GM12878 (cell line): Measurements from ENCODE around the gene RAD51B. TPM values are rescaled to one million over a fixed set of nuclear protein-coding genes. Genes with fewer than 3 reads are reported as not detected.

Experiments used
- ATAC-seq: fragments of 200-7000 bp; cut with Tn5 transposase; 3 replicates; pipeline ENCODE4 v1.9.1; 2020; ENCODE audit warnings: mild to moderate bottlenecking, moderate library complexity
- BruUV-seq: library from RNA; stranded (reverse); fragments of 400-500 nt; replicated peaks from 2 replicates; lab custom pipeline; 2021; lab: Mats Ljungman, UMichigan
- CTCF ChIA-PET: fragments of 300-600 bp; sonication (Branson Sonifier 250); formaldehyde crosslinking; extraction: SDS; loops from one replicate; lab custom pipeline; 2021; ENCODE audit warnings: inconsistent platforms; lab: Yijun Ruan, JAX
- POLR2A ChIA-PET: fragments of 350-600 bp; formaldehyde crosslinking; extraction: SDS; loops from one replicate; lab custom pipeline; 2021; ENCODE audit warnings: inconsistent platforms; lab: Charles Lee
- RAD21 ChIA-PET: fragments of 300-600 bp; sonication (Branson Sonifier 250); formaldehyde crosslinking; loops from one replicate; lab custom pipeline; 2023; ENCODE audit warnings: antibody characterized with exemption; ENCODE audit not compliant: unreplicated experiment; lab: Charles Lee
- SMC1A ChIA-PET: fragments of 300-600 bp; sonication (Branson Sonifier 250); formaldehyde crosslinking; loops from one replicate; lab custom pipeline; 2023; ENCODE audit not compliant: unreplicated experiment, uncharacterized antibody; lab: Charles Lee
- DNase-seq: peaks from one replicate; pipeline ENCODE4 v3.0.0-alpha.2; 2011; ENCODE audit warnings: low read depth, low spot score
- FAIRE-seq: peaks from 3 replicates; lab custom pipeline; 2011; peaks lifted over from hg19 to GRCh38; lab: Jason Lieb, UNC
- H2AFZ ChIP-seq: 2 replicates; pipeline ENCODE4 v1.6.0; 2011; ENCODE audit warnings: low read depth, low read length, control low read depth; ENCODE audit not compliant: control insufficient read depth
- H3K27ac ChIP-seq: 2 replicates; pipeline ENCODE4 v1.5.1; 2011; ENCODE audit warnings: control low read depth; ENCODE audit not compliant: control insufficient read depth, insufficient read depth
- H3K27me3 ChIP-seq, 2 experiments: replicated peaks in 1 of 2; 2 replicates each; pipeline versions ENCODE4 v1.6.0 to v1.6.1; 2011; ENCODE audit warnings: low read length in 1 of 2; ENCODE audit not compliant: control insufficient read depth in 2 of 2, insufficient read depth in 2 of 2
- H3K36me3 ChIP-seq, 2 experiments: 2 replicates each; pipeline ENCODE4 v1.5.1; 2011; ENCODE audit warnings: low read length in 1 of 2; ENCODE audit not compliant: control insufficient read depth in 2 of 2, insufficient read depth in 2 of 2
- H3K4me1 ChIP-seq: 2 replicates; pipeline ENCODE4 v1.6.1; 2011; ENCODE audit warnings: mild to moderate bottlenecking, low read length, moderate library complexity, mixed read lengths; ENCODE audit not compliant: control insufficient read depth, insufficient read depth
- H3K4me2 ChIP-seq: 2 replicates; pipeline ENCODE4 v1.6.0; 2011; ENCODE audit warnings: control low read depth; ENCODE audit not compliant: control insufficient read depth, insufficient read depth
- H3K4me3 ChIP-seq: fragments of 200-600 bp; sonication (generic); 2 replicates; pipeline ENCODE4 v1.5.1; 2016
- H3K79me2 ChIP-seq: 2 replicates; pipeline ENCODE4 v1.6.0; 2011; ENCODE audit warnings: low read length; ENCODE audit not compliant: control insufficient read depth, insufficient read depth
- H3K9ac ChIP-seq: 2 replicates; pipeline ENCODE4 v1.8.0; 2011; ENCODE audit warnings: low read length, control low read depth, mixed read lengths; ENCODE audit not compliant: control insufficient read depth, insufficient read depth
- H3K9me3 ChIP-seq: replicated peaks from 3 replicates; pipeline ENCODE4 v1.5.1; 2011; ENCODE audit warnings: mild to moderate bottlenecking, low read length; ENCODE audit not compliant: control insufficient read depth, insufficient read depth
- H4K20me1 ChIP-seq: 2 replicates; pipeline ENCODE4 v1.6.0; 2011; ENCODE audit not compliant: control insufficient read depth, insufficient read depth
- IKZF2 ChIP-seq, 2 experiments: fragments of 450-650 bp; IDR thresholded peaks; 2 replicates each; pipeline ENCODE4 v1.6.1; 2017; ENCODE audit warnings: mild to moderate bottlenecking in 2 of 2, moderate library complexity in 2 of 2
- MYC ChIP-seq: IDR thresholded peaks from 2 replicates; pipeline ENCODE4 v1.6.1; 2011; ENCODE audit warnings: mild to moderate bottlenecking, low read length, moderate library complexity, inconsistent platforms; ENCODE audit not compliant: insufficient read depth, insufficient replicate concordance, insufficient read length, severe bottlenecking
- RUNX3 ChIP-seq: IDR thresholded peaks from 2 replicates; pipeline ENCODE4 v1.6.1; 2012; ENCODE audit warnings: low read length, inconsistent platforms
- SIX5 ChIP-seq: IDR thresholded peaks from 2 replicates; pipeline ENCODE4 v1.6.1; 2011; ENCODE audit warnings: mild to moderate bottlenecking, low read depth, low read length, moderate library complexity; ENCODE audit not compliant: severe bottlenecking
- TBL1XR1 ChIP-seq: IDR thresholded peaks from 2 replicates; pipeline ENCODE4 v1.6.1; 2012; ENCODE audit warnings: low read depth, low read length, improper control_type of control experiment
- ZBTB40 ChIP-seq: fragments of 450-650 bp; IDR thresholded peaks from 2 replicates; pipeline ENCODE4 v1.6.1; 2016; ENCODE audit warnings: mild to moderate bottlenecking, moderate library complexity, borderline replicate concordance
- ZNF687 ChIP-seq: fragments of 450-650 bp; IDR thresholded peaks from 2 replicates; pipeline ENCODE4 v1.6.1; 2017; ENCODE audit warnings: mild to moderate bottlenecking, moderate library complexity
- WGBS: methylation state at CpG from one replicate; pipeline ENCODE4 v1.1.6; 2016; ENCODE audit warnings: low lambda C conversion rate; ENCODE audit not compliant: insufficient replicate concordance, insufficient coverage; ENCODE audit errors: missing lambda C conversion rate; 5-methylcytosine and 5-hydroxymethylcytosine counted together
- in situ Hi-C: fragments of 300-500 bp; cut with MboI; formaldehyde crosslinking; loops from 9 replicates; pipeline ENCODE4 v1.14.3; 2018; ENCODE audit warnings: mixed read lengths
- intact Hi-C: fragments of 100-400 bp; cut with micrococcal nuclease; formaldehyde crosslinking; loops from one replicate; pipeline ENCODE4 v1.14.2; 2022; ENCODE audit not compliant: unreplicated experiment
- polyA plus RNA-seq, 11 experiments: library from polyadenylated mRNA; depleted of rRNA in 4 of 11; unstranded in 6 of 11; stranded (reverse) in 5 of 11; fragments of >200 nt; fragmentation: Nextera tagmentation in 4 of 11; fragmentation: Illumina TruSeq in 1 of 11; extraction: Ambion mirVana in 4 of 11; extraction: Trizol in 1 of 11; gene quantifications; 1 replicate in 1 of 11; 2 replicates in 10 of 11; pipeline versions ENCODE4 v1.2.1 to v1.2.3, GENCODE V29; 2011 to 2016; ENCODE audit warnings: inconsistent platforms in 2 of 11, missing spikeins in 2 of 11, low read depth in 1 of 11
- total RNA-seq, 4 experiments: library from RNA; depleted of rRNA in 3 of 4; stranded (reverse); fragments of >200 nt in 3 of 4; fragmentation: Illumina TruSeq in 1 of 4; extraction: Trizol in 1 of 4; gene quantifications; 2 replicates each; pipeline versions ENCODE4 v1.2.1 to v1.2.3, GENCODE V29; 2013 to 2021

Gene RAD51B
- total and polyA plus RNA-seq, 10 of the 15 experiments (the other 5 are each of a cell fraction or from before 2014, with no cell fraction given): 9.8 to 26.8 (median 21.3) TPM

- TF ChIP-seq ZBTB40 (no peak), SIX5 (no peak), IKZF2 (IDR thresholded peaks at IDR 0.05) (peak; percentile 53 to 70; a peak in 3 of 4 replicates)
Measured at GRCh38 chr14:68293404-68293803, 473.8 kb downstream of the RAD51B start (continued).

GRCh38 chr14:68295316-68295816 lies 475.8 kb downstream of the RAD51B start:
- no peak overlapping the region for H3K9ac ChIP-seq
- CTCF ChIA-PET: interaction anchor here (4.6 kb wide), 1 partner anchor 10 kb away, joined by 37 read pairs; no protein-coding TSS in a partner anchor
- 87% methylated on average over 8 of the region's 8 CpGs for WGBS
- no peak for TF ChIP-seq RUNX3
- TF ChIP-seq TBL1XR1: no peak
- no peak for TF ChIP-seq ZNF687
- TF ChIP-seq MYC: no peak
- no peak for TF ChIP-seq ZBTB40

More at GRCh38 chr14:68295316-68295816, 475.8 kb downstream of the RAD51B start:
- Histone ChIP-seq H3K4me1 (peaks cover 38% of the 10 kb centered on the region), H2AFZ (no peak overlapping the region), H3K36me3 (no peaks in the 10 kb centered on the region), H3K79me2 (no peaks in the 10 kb centered on the region), H3K9me3 (peaks cover 2% of the 10 kb centered on the region; the same call in 2 of the 3 replicates), H3K27ac (no peak overlapping the region), H3K4me3 (no peak overlapping the region), H3K4me2 (no peak overlapping the region), H4K20me1 (no peaks in the 10 kb centered on the region), H3K27me3 (no peaks in the 10 kb centered on the region)
- DNase-seq (no peak), ATAC-seq (no peak), FAIRE-seq (no peak)
- ChIA-PET POLR2A (interaction anchor here (1.2 kb wide), 1 partner anchor 10 kb away, joined by 3 read pairs; no protein-coding TSS in a partner anchor), SMC1A (interaction anchor here (1.0 to 14.2 kb wide), 5 partner anchors 9 to 42 kb away, joined by 3 to 321 read pairs (median 23); no protein-coding TSS in a partner anchor), RAD21 (interaction anchor here (4.1 to 5.1 kb wide), 2 partner anchors 10 to 11 kb away, joined by 23 to 59 read pairs; no protein-coding TSS in a partner anchor)
- intact Hi-C loops (no loop called here), in situ Hi-C loops (no loop called here)
- no TSS peak for BruUV-seq
